ENCODE measurements around the gene SLC29A1.
A peak's percentile ranks its signal among the peaks of the same experiment; 100 is the strongest.

The SLC29A1 gene

DNA sequence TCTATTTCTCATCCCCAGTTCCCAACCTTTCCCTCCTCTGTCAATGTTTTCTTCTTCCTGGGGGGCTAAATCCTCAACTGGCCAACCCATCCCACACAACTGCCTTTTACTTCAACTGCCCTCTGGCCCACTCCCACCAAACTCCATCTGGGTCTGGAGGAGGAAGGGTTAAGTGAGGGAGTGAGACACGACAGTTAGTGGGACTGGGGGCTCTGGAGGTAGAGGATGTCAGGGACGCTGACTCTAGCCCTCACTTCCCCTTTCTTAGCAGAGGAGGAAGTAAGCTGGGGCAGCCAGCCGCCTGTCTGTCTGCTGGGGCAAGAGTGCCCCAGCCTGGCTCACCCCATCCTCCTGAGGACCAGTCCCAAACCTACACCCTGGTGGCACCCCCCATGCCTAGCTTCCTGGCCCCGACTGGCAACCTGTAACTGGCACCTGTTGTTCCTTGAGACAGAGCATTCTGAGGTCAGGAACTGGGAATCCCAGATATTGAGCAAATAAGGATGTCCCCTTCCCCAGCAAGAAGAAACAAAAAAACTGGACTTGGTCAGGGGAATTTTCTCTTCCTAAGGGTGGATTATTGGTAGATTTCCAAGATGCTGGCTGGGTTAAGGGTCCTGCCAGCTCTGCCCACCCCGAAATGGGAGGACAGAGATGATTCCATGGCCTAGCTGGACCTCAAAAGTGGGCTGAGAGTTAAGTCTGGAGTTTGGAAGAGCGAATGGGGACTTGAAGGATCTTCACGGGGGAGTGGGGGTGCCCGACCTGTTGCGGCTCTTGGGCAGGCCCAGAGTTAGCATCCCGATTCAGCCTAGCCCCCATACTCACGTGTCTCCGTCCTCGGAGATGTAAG lies 41.0 kb downstream of the SLC29A1 start:
- peak in 3 of 58 donors; percentile 19 to 23 (median 21) for DNase-seq

DNA sequence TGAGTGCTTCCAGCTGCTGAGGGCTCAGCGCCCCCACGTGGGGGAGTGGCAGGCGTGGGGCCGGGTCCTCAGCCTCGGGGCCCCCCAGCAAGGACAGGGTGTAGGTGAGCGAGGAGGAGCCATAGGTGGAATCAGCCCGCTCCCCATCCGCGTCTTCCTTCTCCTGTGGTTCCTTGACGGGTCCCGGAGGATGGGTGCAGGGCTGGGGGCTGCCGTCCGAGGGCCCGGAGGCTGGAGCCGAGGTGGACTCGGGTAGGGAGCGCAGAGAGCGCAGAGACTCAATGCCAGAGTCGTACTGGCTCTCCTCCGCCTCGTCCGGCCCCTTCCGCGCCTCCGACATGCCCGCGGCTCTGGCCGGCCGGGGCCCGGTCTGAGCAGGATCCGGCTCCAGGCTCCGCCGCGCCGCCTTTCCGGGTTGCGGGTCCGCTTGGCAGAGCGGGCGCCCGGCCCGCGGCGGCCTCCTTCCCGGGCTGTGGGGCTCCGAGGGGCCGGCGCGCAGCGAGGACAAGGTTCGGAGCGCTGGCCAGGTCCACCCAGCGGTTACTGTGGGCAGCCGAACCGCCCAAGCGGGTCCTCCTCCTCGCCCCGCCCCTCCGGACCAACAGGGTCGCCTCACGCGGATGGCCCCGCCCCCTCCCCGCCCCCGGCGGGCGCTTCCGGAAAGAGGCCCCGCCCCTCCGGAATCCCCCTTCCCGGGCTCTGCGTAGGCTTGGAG lies 41.8 kb downstream of the SLC29A1 start, which contains the start of gene NFKBIE:
Gene NFKBIE, minus strand, starts transcription at position 545 of the 715 bp plus-strand sequence. Its CDS starts 205 bp downstream, at position 340.
- peak in 57 of 58 donors; percentile 54 to 95 (median 88) for DNase-seq

DNA sequence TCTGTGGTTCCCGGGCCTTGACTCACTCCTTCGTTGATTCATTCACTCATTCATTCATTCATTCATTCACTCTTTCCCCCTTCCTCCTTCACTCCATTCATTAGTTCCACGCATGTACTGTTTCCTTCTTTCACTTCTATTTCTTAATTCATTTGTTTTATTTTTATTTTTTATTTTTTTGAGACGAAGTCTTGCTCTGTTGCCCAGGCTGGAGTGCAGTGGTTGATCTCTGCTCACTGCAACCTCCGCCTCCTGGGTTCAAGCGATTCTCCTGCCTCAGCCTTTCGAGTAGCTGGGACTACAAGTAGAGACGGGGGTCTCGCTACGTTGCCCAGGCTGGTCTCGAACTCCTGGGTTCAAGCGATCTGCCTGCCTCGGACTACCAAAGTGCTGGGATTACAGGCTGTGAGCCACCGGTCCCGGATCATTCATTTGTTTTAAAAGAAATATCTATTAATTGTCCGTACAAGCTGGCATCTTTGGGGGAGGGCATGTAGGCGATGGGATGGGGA lies 42.4 kb downstream of the SLC29A1 start:
- no peak for DNase-seq

DNA sequence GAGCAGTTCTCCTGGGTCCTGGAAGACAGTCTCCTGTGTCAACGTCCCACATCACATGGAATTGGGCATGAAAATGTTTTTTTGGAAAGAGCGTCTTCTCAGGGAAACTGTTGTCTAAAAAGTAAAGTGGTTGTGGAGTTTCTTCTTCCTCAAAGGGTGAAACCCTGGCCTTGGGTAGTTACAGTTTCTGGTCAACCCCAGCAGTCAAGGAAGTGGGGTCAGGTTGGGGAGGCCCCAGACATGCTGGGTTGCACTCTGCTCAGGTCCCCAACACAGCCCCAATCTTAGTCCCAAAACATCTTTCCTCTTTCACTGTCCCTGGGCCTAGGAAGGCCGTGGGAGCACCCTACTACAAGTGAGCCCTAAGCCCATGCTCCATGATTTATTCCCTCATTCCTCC lies 43.0 kb downstream of the SLC29A1 start:
- no peak for DNase-seq

DNA sequence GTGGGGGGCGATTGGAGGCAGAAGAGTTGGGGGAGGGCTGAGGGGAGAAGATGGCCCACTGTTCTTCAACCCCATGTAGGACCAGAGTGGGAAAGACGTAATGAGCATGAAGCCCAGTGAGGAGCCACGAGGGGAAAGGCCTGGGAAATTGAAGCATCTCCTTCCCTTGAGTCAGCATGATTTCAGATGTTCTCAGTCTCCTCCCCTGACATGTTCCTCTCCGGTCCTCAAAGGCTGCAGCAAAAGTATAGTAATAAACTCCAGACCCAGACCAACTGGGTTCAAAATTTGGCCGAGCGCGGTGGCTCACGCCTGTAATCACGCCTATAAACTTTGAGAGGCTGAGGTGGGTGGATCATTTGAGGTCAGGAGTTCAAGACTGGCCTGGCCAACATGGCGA lies 43.9 kb downstream of the SLC29A1 start:
- DNase-seq = no peak

DNA sequence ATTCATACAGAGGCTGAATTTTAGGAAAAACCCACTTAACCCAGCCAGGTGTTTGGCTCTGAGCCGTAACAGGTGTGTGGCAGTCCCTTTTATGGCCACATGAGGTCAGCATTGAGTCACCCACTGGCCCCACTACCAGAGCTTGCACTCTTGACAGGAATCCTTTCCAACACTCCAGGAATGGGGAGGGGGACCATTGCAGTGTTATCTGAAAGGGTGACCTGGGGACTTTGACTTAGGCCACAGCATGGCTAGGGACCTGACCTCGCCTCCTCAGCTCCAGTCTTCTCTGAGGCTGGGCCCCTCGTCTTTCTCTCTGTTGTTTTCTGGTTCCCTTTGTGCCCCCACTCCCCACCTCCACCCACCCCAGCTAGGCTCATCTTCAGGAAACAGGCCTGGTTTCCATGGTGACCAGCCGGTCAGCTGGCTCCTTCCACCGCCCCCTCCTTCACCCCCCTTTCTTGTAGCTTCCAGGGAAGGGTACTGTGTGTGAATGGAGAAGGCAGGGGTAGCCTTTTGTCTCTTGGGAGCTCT lies 44.8 kb downstream of the SLC29A1 start:
- peak in 34 of 58 donors; percentile 14 to 74 (median 28) for DNase-seq

DNA sequence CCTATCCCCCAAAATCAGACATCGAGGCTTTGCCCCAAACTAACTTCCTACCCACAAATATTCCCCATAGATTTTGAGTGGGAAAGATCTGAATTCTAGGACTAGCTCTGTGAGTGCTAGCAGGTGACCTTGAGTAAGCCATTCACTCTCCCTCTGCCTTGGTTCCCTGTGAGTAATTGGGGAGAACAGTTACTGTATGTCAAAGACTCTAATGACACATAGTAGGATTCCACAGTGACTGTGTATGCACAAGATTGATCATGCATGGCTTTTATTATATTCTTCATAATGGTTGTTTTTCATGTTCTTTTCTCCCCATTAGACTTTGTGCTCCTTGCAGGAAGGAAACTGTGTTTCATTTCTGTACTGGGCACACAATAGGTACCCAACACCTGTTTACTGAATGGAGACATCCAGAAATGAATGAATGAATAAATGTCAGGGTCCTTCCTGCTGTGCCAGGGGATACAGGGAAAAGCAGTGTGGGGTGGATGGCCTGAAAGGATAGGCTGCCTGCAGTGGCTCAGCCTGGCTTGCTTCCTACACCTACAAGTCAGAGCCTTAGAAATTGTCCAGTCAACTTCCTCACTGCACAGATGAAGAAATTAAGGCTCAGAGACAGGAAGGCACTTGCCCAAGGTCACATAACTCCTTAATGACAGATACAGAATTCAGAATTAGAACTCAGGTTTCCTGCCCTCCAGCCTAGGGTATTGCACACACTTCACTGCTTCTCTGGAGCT lies 46.0 kb downstream of the SLC29A1 start:
- no peak for DNase-seq

DNA sequence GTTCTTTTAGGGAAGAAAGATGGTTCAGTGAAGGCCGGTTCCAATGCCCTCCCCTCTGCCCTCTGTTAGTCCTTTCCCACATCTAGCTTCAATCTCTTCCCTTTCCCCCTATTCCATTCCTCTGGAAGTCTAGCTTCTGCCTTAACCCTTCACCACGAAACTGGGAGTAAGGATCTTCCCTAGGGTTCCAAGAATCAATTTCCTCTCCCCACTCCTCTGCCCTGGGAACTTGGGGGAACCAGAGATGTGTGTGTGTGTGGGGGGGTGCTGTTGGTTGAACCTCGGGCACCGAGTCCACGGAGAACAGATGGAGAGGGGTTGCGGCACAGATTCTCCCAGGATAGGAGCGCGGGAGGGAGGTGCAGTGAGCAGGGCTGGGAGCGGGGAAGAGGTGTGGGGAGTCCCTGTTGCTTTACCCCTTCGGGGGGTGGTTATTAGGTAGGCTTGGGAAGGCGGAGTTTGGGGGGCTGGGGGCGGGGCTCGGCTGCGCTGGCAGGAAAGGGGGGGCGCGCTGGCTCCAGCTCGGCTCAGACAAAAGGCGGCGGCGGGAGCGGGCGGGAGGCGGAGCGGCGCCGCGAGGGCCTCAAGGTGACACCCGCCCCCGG lies 46.6 kb downstream of the SLC29A1 start, which contains the start of gene TMEM151B:
Gene TMEM151B, plus strand, starts transcription at position 530 of the 605 bp plus-strand sequence. CDS start 293 bp downstream, outside the sequence.
- DNase-seq = peak in 21 of 58 donors; percentile 13 to 69 (median 42)

DNA sequence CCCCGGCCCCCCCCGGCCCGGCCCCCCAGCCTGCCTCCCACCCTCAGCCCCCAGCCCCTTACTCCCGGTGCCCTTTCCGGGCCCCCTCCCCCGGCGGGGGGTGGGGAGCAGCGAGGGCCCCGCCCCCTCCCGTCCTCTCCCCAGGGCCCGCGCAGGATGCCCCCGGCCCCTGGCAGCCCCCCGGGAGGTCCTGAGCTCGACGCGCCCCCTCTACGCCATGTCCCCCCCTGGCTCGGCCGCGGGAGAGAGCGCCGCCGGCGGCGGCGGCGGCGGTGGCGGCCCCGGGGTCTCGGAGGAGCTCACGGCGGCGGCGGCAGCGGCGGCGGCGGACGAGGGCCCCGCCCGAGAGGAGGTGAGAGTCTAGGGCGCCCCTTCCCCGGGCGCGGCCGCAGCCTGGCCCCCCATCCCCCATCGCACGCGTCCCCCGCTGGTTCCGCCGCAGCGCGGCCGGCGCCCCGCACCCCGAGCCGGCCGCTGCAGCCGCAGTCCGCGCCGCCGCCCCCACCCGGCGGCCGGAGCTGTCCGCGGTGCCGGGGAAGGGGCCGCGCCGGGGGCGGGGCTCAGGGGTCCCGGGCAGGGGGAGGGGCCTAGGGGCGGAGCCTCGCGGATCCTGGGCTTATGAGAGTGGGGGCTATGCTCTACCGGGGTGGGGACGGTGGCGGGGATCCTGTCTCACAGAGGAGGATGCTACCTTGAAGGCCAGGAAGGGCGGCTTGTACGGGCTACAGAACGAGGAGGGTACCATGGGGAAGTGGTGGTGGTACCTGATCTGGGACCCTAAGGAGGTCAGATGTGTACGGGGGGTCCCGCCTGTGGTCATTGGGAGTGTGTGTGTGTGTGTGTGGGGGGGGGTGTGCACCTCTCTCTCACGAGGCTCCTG lies 47.4 kb downstream of the SLC29A1 start:
- peak in 3 of 58 donors; percentile 31 to 46 (median 41) for DNase-seq

DNA sequence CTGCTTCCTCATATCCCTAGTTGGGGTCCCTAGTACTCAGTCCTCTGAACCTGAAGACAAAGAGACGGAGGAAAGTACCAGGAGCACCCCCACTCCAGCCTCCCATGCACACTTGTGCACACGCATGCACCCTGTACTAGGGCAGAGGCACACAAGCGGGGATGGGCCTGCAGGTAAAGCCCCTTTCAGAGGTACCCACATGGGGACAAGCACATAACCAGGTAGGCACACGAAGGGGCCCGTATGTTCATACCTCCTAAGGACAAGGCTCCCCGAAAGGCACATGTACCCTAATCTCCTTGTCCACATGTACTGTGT lies 48.0 kb downstream of the SLC29A1 start:
- DNase-seq = no peak

DNA sequence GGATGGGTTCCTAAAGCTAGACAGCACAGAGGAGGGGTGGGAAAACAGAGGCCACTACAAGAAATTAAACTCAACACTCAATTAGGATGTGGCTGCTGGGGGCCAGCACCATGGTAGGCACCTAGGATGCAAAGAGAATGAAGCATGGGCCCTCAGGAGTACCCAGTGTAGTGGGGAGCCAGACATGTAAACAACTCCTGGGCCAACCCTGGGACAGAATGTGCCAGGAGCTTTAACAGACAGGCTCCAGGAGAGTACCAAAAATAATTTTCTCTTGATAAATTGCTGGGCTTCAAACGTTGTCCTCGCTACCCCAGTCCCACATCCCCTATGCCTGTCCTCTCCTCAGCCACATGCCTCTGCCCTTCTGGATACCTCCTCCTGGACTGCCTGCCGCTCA lies 48.5 kb downstream of the SLC29A1 start:
- DNase-seq = no peak

DNA sequence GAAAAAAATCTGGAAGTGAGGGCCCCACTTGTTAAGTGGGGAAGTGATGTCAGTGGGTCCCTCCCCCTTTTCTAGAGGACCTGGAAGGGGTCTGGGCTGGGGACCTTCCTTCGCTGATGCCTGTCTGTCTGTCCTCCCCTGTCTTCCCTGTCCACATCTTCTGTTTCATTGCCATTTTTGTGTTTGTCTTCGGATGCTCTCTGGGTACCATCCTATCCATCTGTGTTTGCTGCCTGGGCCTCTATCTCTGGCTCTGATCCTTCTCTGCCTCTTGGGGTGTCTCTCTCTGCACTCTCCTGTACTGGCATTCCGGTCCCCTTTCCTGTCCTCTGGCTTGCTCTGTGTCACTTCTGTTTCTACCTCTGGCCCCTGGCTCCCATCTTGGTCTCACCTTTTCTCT lies 49.1 kb downstream of the SLC29A1 start:
- DNase-seq = no peak

DNA sequence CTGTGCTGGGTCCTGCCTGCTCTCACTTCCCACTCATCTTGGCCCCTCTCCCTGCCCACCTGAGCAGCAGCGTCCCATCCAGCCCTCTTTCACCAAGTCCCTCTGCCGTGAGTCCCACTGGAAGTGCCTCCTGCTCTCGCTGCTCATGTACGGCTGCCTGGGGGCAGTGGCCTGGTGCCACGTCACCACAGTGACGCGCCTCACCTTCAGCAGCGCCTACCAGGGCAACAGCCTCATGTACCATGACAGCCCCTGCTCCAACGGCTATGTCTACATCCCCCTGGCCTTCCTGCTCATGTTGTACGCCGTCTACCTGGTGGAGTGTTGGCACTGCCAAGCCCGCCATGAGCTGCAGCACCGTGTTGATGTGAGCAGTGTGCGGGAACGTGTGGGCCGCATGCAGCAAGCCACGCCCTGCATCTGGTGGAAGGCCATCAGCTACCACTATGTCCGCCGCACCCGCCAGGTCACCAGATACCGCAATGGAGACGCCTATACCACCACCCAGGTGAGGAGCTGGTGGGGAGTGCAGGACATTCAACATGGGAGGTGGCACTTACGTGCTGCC lies 49.7 kb downstream of the SLC29A1 start:
- peak in 5 of 58 donors; percentile 26 to 46 (median 33) for DNase-seq

DNA sequence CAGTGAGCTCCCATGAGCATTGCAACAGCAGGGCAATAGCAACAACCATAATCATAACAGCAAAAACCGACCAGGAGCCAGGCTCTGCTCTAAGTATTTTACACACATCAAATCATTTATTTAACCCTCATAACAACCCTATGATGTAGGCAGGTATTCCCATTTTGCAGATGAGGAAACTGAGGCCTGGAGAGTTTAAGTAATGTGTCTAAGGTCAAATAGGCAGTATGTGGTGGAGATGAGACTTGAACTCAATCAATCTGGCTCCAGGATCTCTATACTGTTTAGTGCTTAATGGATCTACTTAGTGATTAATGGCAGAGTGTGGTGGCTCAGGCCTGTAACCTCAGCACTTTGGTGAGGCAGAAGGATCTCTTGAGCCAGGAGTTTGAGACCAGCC lies 50.2 kb downstream of the SLC29A1 start:
- DNase-seq = no peak

DNA sequence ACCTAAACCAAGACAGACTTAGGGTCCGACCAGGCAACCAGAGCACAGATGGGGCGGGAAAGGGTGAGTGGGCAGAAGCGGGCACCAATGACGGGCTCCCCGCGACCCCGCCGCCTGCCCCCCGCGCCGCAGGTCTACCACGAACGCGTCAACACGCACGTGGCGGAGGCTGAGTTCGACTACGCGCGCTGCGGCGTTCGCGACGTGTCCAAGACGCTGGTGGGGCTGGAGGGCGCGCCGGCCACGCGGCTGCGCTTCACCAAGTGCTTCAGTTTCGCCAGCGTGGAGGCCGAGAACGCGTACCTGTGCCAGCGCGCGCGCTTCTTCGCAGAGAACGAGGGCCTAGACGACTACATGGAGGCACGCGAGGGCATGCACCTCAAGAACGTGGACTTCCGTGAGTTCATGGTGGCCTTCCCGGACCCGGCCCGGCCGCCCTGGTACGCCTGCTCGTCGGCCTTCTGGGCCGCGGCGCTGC lies 51.9 kb downstream of the SLC29A1 start:
- no peak for DNase-seq

DNA sequence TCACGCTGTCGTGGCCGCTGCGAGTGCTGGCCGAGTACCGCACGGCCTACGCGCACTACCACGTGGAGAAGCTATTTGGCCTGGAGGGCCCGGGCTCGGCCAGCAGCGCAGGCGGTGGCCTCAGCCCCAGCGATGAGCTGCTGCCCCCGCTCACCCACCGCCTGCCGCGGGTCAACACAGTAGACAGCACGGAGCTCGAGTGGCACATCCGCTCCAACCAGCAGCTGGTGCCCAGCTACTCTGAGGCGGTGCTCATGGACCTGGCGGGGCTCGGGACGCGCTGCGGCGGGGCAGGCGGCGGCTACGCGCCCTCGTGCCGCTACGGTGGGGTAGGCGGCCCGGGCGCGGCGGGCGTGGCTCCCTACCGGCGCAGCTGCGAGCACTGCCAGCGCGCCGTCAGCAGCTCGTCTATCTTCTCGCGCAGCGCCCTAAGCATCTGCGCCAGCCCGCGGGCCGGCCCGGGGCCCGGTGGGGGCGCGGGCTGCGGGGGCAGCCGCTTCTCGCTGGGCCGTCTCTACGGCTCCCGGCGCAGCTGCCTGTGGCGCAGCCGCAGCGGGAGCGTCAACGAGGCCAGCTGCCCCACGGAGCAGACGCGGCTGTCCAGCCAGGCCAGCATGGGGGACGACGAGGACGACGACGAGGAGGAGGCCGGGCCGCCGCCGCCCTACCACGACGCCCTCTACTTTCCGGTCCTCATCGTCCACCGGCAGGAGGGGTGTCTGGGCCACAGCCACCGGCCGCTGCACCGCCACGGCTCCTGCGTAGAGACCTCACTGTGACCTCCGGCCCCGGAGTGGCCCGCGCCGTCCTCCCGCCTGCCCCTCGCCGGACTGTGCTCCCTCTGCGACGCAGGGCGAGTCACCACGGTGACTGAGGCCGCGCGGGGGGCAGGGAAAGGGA lies 52.6 kb downstream of the SLC29A1 start:
- no peak for DNase-seq

DNA sequence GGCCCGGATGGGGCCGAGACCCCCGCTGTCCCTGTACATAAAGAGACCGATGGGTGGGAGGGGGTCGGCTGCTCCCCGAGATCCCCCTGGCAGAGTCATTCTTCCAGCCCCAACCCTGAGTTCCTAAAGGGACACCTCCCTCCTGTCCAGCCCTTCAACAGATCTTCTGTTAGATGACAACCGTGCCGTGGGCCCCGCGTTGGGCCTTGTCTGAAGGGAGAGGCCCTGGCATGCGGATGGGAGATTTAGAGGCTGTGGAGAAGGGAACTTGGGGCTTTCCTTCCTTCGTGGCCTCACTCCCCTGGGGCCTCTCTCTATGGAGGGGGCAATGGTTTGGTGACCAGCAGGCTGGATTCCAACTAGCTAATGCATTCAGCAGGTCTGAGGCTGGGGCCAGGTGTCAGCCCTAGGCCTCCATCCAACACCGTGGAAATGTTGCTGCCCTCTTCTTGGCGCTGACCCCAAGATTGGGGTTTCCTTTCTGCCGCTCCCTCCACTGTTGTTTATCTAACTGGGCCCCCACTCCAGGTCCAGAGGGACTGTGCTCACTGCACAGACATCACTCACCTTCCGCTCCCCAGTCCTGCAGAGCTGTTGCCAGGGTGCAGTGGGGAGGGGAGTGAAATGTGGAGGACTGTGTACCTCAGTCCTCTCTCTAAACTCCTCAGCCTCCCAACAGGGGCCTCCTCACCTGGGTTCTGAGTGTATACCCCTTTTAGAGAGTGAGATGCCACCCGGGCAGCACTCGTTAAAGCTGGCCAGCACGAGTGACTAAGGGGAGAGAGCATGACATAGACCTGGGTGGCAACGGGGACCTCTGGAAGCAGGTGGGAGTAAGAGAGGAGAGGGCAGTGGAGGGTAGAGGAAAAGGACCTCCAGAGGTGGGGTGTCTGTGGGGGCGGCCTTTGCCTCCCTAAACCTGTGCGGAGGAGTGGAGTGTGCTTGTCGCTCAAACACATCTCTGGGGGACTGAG lies 53.6 kb downstream of the SLC29A1 start:
- DNase-seq = no peak
